Measurements from ENCODE around the gene HIVEP3. TPM values are rescaled to one million over a fixed set of nuclear protein-coding genes. Genes with fewer than 3 reads are reported as not detected.

HIVEP3 gene
- total RNA-seq, 1 donor from 2014 or later, result 8.9 TPM

- peaks cover 5% of the 10 kb centered on the region for H3K4me1 Mint-ChIP-seq (ENCODE audit: low read depth, unreplicated experiment)
Measured at GRCh38 chr1:41799723-41800122, 119.0 kb downstream of the HIVEP3 start.

GRCh38 chr1:41799205-41799604 is 119.5 kb downstream of the HIVEP3 start:
- FAIRE-seq (no peak), DNase-seq (ENCODE audit: low read depth) (no peak)
- H3K4me3 ChIP-seq (ENCODE audit: insufficient read depth, low read depth, low read length), result no peak overlapping the region
- H3K9me3 Mint-ChIP-seq (ENCODE audit: unreplicated experiment), result no peaks in the 10 kb centered on the region
- H3K79me2 ChIP-seq (ENCODE audit: insufficient read depth, low read length), result no peaks in the 10 kb centered on the region
- H3K36me3 ChIP-seq (ENCODE audit: insufficient read depth, low read length), result no peaks in the 10 kb centered on the region
- H3K9ac ChIP-seq (ENCODE audit: low read length), result no peak overlapping the region
- H3K27me3 Mint-ChIP-seq (ENCODE audit: low read depth, unreplicated experiment), result no peaks in the 10 kb centered on the region
- H3K4me1 Mint-ChIP-seq (ENCODE audit: low read depth, unreplicated experiment), result peaks cover 5% of the 10 kb centered on the region
- H3K4me2 ChIP-seq (ENCODE audit: low read length), result no peak overlapping the region
- no peaks in the 10 kb centered on the region for H3K4me1 ChIP-seq (ENCODE audit: insufficient read depth, low read length)
- H4K20me1 ChIP-seq (ENCODE audit: insufficient read depth, low read length), result no peaks in the 10 kb centered on the region
- TF ChIP-seq CTCF (IDR thresholded peaks at IDR 0.05; ENCODE audit: insufficient read depth, low read depth, low read length), result no peak
- no peak for TF ChIP-seq EZH2 (IDR thresholded peaks at IDR 0.05; ENCODE audit: insufficient read depth, low read length)
- no peaks in the 10 kb centered on the region for H3K9me3 ChIP-seq (ENCODE audit: insufficient read depth, low read depth, low read length)
- H3K27me3 ChIP-seq (ENCODE audit: insufficient read depth, low read length), result no peaks in the 10 kb centered on the region
- H3K36me3 Mint-ChIP-seq (ENCODE audit: low read depth, unreplicated experiment), result no peaks in the 10 kb centered on the region
- no peak overlapping the region for H3K27ac ChIP-seq (ENCODE audit: low read depth, low read length)
- H2AFZ ChIP-seq (ENCODE audit: low read depth, low read length), result no peak overlapping the region
- no peak overlapping the region for H3K27ac Mint-ChIP-seq (ENCODE audit: unreplicated experiment)
- H3K4me3 Mint-ChIP-seq (ENCODE audit: unreplicated experiment), result no peak overlapping the region

More at GRCh38 chr1:41799723-41800122, 119.0 kb downstream of the HIVEP3 start:
- Histone ChIP-seq H3K9me3 (ENCODE audit: insufficient read depth, low read depth, low read length) (no peaks in the 10 kb centered on the region), H2AFZ (ENCODE audit: low read depth, low read length) (no peak overlapping the region), H3K4me1 (ENCODE audit: insufficient read depth, low read length) (no peaks in the 10 kb centered on the region), H3K79me2 (ENCODE audit: insufficient read depth, low read length) (no peaks in the 10 kb centered on the region), H4K20me1 (ENCODE audit: insufficient read depth, low read length) (no peaks in the 10 kb centered on the region), H3K27ac (ENCODE audit: low read depth, low read length) (no peak overlapping the region), H3K36me3 (ENCODE audit: insufficient read depth, low read length) (no peaks in the 10 kb centered on the region), H3K4me2 (ENCODE audit: low read length) (no peak overlapping the region), H3K27me3 (ENCODE audit: insufficient read depth, low read length) (no peaks in the 10 kb centered on the region), H3K4me3 (ENCODE audit: insufficient read depth, low read depth, low read length) (no peak overlapping the region), H3K9ac (ENCODE audit: low read length) (no peak overlapping the region)
- Mint-ChIP-seq H3K9me3 (ENCODE audit: unreplicated experiment) (no peaks in the 10 kb centered on the region), H3K36me3 (ENCODE audit: low read depth, unreplicated experiment) (no peaks in the 10 kb centered on the region), H3K27me3 (ENCODE audit: low read depth, unreplicated experiment) (no peaks in the 10 kb centered on the region), H3K27ac (ENCODE audit: unreplicated experiment) (no peak overlapping the region), H3K4me3 (ENCODE audit: unreplicated experiment) (no peak overlapping the region)
- FAIRE-seq, result no peak
- DNase-seq (ENCODE audit: low read depth), result no peak
- TF ChIP-seq EZH2 (IDR thresholded peaks at IDR 0.05; ENCODE audit: insufficient read depth, low read length) (no peak), CTCF (IDR thresholded peaks at IDR 0.05; ENCODE audit: insufficient read depth, low read depth, low read length) (no peak)

GRCh38 chr1:41795205-41795762 is 123.4 kb downstream of the HIVEP3 start:
- Histone ChIP-seq H3K27me3 (ENCODE audit: insufficient read depth, low read length) (no peaks in the 10 kb centered on the region), H3K4me3 (ENCODE audit: insufficient read depth, low read depth, low read length) (no peak overlapping the region), H3K4me2 (ENCODE audit: low read length) (no peak overlapping the region), H4K20me1 (ENCODE audit: insufficient read depth, low read length) (no peaks in the 10 kb centered on the region), H3K4me1 (ENCODE audit: insufficient read depth, low read length) (no peaks in the 10 kb centered on the region), H3K9me3 (ENCODE audit: insufficient read depth, low read depth, low read length) (no peaks in the 10 kb centered on the region), H2AFZ (ENCODE audit: low read depth, low read length) (no peak overlapping the region), H3K79me2 (ENCODE audit: insufficient read depth, low read length) (no peaks in the 10 kb centered on the region), H3K9ac (ENCODE audit: low read length) (no peak overlapping the region), H3K36me3 (ENCODE audit: insufficient read depth, low read length) (no peaks in the 10 kb centered on the region), H3K27ac (ENCODE audit: low read depth, low read length) (no peak overlapping the region)
- peaks cover 9% of the 10 kb centered on the region for H3K27me3 Mint-ChIP-seq (ENCODE audit: low read depth, unreplicated experiment)
- no peak overlapping the region for H3K27ac Mint-ChIP-seq (ENCODE audit: unreplicated experiment)
- H3K9me3 Mint-ChIP-seq (ENCODE audit: unreplicated experiment), result no peaks in the 10 kb centered on the region
- H3K4me3 Mint-ChIP-seq (ENCODE audit: unreplicated experiment), result no peak overlapping the region
- peaks cover 5% of the 10 kb centered on the region for H3K4me1 Mint-ChIP-seq (ENCODE audit: low read depth, unreplicated experiment)
- peak; percentile 72 for FAIRE-seq
- TF ChIP-seq CTCF (IDR thresholded peaks at IDR 0.05; ENCODE audit: insufficient read depth, low read depth, low read length) (peak; percentile 50), EZH2 (IDR thresholded peaks at IDR 0.05; ENCODE audit: insufficient read depth, low read length) (no peak)
- no peaks in the 10 kb centered on the region for H3K36me3 Mint-ChIP-seq (ENCODE audit: low read depth, unreplicated experiment)
- DNase-seq (ENCODE audit: low read depth), result peak; percentile 46

Measured in astrocyte (in vitro differentiated cells and primary cell).